ENCODE data around the gene DDX24. TPM values are rescaled to one million over a fixed set of nuclear protein-coding genes. Genes with fewer than 3 reads are reported as not detected.

DDX24 gene
- total and polyA plus RNA-seq, 2 donors (not counting 1 experiment from before 2014, with no cell fraction given): 143 to 192 TPM

GRCh38 chr14:94046696-94047250 lies 34.2 kb downstream of the DDX24 start:
- Histone ChIP-seq H4K20me1 (ENCODE audit: control insufficient read depth, extremely low read depth, insufficient read depth, low read length) (no peaks in the 10 kb centered on the region), H3K36me3 (ENCODE audit: control insufficient read depth, insufficient read depth, low read length) (peaks cover 28% of the 10 kb centered on the region), H3K27ac (ENCODE audit: insufficient read depth, low read length) (no peak overlapping the region), H3K9me3 (ENCODE audit: control insufficient read depth, insufficient read depth, low read depth, low read length) (no peaks in the 10 kb centered on the region), H3K4me1 (ENCODE audit: control insufficient read depth, extremely low read depth, insufficient read depth, low read length) (peaks cover 18% of the 10 kb centered on the region), H3K9ac (ENCODE audit: insufficient read depth, low read length) (no peak overlapping the region), H3K27me3 (ENCODE audit: control insufficient read depth, insufficient read depth, low read length) (no peaks in the 10 kb centered on the region), H3K4me2 (ENCODE audit: extremely low read depth, insufficient read depth, low read length) (no peak overlapping the region), H3K79me2 (ENCODE audit: control insufficient read depth, insufficient read depth, low read length) (no peaks in the 10 kb centered on the region), H2AFZ (ENCODE audit: low read length) (no peak overlapping the region), H3K4me3 (replicated peaks in 1 of 4; ENCODE audit: control extremely low read depth in 1 of 4, insufficient read depth in 1 of 4, low read depth in 3 of 4, low read length in 4 of 4) (no peak overlapping the region)
- no peak for DNase-seq (ENCODE audit: low read depth in 2 of 2)
- TF ChIP-seq, protein P1, sequence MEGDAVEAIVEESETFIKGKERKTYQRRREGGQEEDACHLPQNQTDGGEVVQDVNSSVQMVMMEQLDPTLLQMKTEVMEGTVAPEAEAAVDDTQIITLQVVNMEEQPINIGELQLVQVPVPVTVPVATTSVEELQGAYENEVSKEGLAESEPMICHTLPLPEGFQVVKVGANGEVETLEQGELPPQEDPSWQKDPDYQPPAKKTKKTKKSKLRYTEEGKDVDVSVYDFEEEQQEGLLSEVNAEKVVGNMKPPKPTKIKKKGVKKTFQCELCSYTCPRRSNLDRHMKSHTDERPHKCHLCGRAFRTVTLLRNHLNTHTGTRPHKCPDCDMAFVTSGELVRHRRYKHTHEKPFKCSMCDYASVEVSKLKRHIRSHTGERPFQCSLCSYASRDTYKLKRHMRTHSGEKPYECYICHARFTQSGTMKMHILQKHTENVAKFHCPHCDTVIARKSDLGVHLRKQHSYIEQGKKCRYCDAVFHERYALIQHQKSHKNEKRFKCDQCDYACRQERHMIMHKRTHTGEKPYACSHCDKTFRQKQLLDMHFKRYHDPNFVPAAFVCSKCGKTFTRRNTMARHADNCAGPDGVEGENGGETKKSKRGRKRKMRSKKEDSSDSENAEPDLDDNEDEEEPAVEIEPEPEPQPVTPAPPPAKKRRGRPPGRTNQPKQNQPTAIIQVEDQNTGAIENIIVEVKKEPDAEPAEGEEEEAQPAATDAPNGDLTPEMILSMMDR (conservative IDR thresholded peaks at IDR 0.05 in 1 of 2, IDR thresholded peaks at IDR 0.05 in 1 of 2; ENCODE audit: low read depth in 1 of 2, low read length in 2 of 2): no peak
- no peak for TF ChIP-seq EZH2 (IDR thresholded peaks at IDR 0.05; ENCODE audit: low read length, missing control alignments)

- Histone ChIP-seq H3K4me3 (replicated peaks in 1 of 4; ENCODE audit: control extremely low read depth in 1 of 4, insufficient read depth in 1 of 4, low read depth in 3 of 4, low read length in 4 of 4) (no peak overlapping the region), H3K79me2 (ENCODE audit: control insufficient read depth, insufficient read depth, low read length) (no peaks in the 10 kb centered on the region), H3K27ac (ENCODE audit: insufficient read depth, low read length) (no peak overlapping the region), H2AFZ (ENCODE audit: low read length) (no peak overlapping the region), H3K4me1 (ENCODE audit: control insufficient read depth, extremely low read depth, insufficient read depth, low read length) (peaks cover 25% of the 10 kb centered on the region), H3K27me3 (ENCODE audit: control insufficient read depth, insufficient read depth, low read length) (no peaks in the 10 kb centered on the region), H3K36me3 (ENCODE audit: control insufficient read depth, insufficient read depth, low read length) (peaks cover 24% of the 10 kb centered on the region), H3K9me3 (ENCODE audit: control insufficient read depth, insufficient read depth, low read depth, low read length) (no peaks in the 10 kb centered on the region), H3K9ac (ENCODE audit: insufficient read depth, low read length) (no peak overlapping the region), H4K20me1 (ENCODE audit: control insufficient read depth, extremely low read depth, insufficient read depth, low read length) (no peaks in the 10 kb centered on the region), H3K4me2 (ENCODE audit: extremely low read depth, insufficient read depth, low read length) (no peak overlapping the region)
- DNase-seq (ENCODE audit: low read depth in 2 of 2): no peak
- TF ChIP-seq, protein P1 (conservative IDR thresholded peaks at IDR 0.05 in 1 of 2, IDR thresholded peaks at IDR 0.05 in 1 of 2; ENCODE audit: low read depth in 1 of 2, low read length in 2 of 2): no peak
- no peak for TF ChIP-seq EZH2 (IDR thresholded peaks at IDR 0.05; ENCODE audit: low read length, missing control alignments)
These were observed 35.2 kb downstream of the DDX24 start for GRCh38 chr14:94045563-94046345.

- peaks cover 25% of the 10 kb centered on the region for H3K4me1 ChIP-seq (ENCODE audit: control insufficient read depth, extremely low read depth, insufficient read depth, low read length)
- H2AFZ ChIP-seq (ENCODE audit: low read length): no peak overlapping the region
- H3K9ac ChIP-seq (ENCODE audit: insufficient read depth, low read length): no peak overlapping the region
- H3K4me3 ChIP-seq (replicated peaks in 1 of 4; ENCODE audit: control extremely low read depth in 1 of 4, insufficient read depth in 1 of 4, low read depth in 3 of 4, low read length in 4 of 4): no peak overlapping the region
- no peak overlapping the region for H3K4me2 ChIP-seq (ENCODE audit: extremely low read depth, insufficient read depth, low read length)
- DNase-seq (ENCODE audit: low read depth in 2 of 2): no peak
- no peak overlapping the region for H3K27ac ChIP-seq (ENCODE audit: insufficient read depth, low read length)
- no peaks in the 10 kb centered on the region for H3K9me3 ChIP-seq (ENCODE audit: control insufficient read depth, insufficient read depth, low read depth, low read length)
- no peaks in the 10 kb centered on the region for H4K20me1 ChIP-seq (ENCODE audit: control insufficient read depth, extremely low read depth, insufficient read depth, low read length)
- no peaks in the 10 kb centered on the region for H3K79me2 ChIP-seq (ENCODE audit: control insufficient read depth, insufficient read depth, low read length)
- H3K36me3 ChIP-seq (ENCODE audit: control insufficient read depth, insufficient read depth, low read length): peaks cover 20% of the 10 kb centered on the region
- no peaks in the 10 kb centered on the region for H3K27me3 ChIP-seq (ENCODE audit: control insufficient read depth, insufficient read depth, low read length)
- TF ChIP-seq, protein P1 (conservative IDR thresholded peaks at IDR 0.05 in 1 of 2, IDR thresholded peaks at IDR 0.05 in 1 of 2; ENCODE audit: low read depth in 1 of 2, low read length in 2 of 2): no peak
- TF ChIP-seq EZH2 (IDR thresholded peaks at IDR 0.05; ENCODE audit: low read length, missing control alignments): no peak
These were observed 35.9 kb downstream of the DDX24 start for GRCh38 chr14:94045101-94045500.

All from fibroblast of lung (primary cell).